Activated B cell treated with CpG ODN at 0.5 μM for 24 hours (primary cell): ENCODE data around the gene TBC1D9. TPM values are rescaled to one million over a fixed set of nuclear protein-coding genes. Genes with fewer than 3 reads are reported as not detected.

Experiments used
- ATAC-seq: fragments of 200-7000 bp; cut with Tn5 transposase; one replicate; pipeline ENCODE4 v1.10.0; 2021; ENCODE audit warnings: low read depth, mild to moderate bottlenecking, moderate library complexity
- CTCF ChIA-PET: fragments of 350-600 bp; sonication (Branson Sonifier 250); formaldehyde crosslinking; loops from one replicate; lab custom pipeline; 2021; ENCODE audit warnings: antibody characterized with exemption; lab: Charles Lee
- POLR2A ChIA-PET: fragments of 350-600 bp; sonication (Branson Sonifier 250); formaldehyde crosslinking; loops from one replicate; lab custom pipeline; 2021; ENCODE audit warnings: antibody characterized with exemption; lab: Charles Lee
- DNase-seq: peaks from one replicate; pipeline ENCODE4 v3.0.0; 2022
- H3K27ac Mint-ChIP-seq: one replicate; pipeline ENCODE4 v1.8.0; 2020; ENCODE audit warnings: mixed read lengths
- H3K27me3 Mint-ChIP-seq: one replicate; pipeline ENCODE4 v1.8.0; 2021; ENCODE audit warnings: mixed read lengths
- H3K36me3 Mint-ChIP-seq: one replicate; pipeline ENCODE4 v1.8.0; 2021; ENCODE audit warnings: low read depth, mixed read lengths
- H3K4me1 Mint-ChIP-seq: one replicate; pipeline ENCODE4 v1.8.0; 2021; ENCODE audit warnings: mixed read lengths
- H3K4me3 Mint-ChIP-seq: one replicate; pipeline ENCODE4 v1.8.0; 2020; ENCODE audit warnings: mild to moderate bottlenecking, mixed read lengths
- H3K9me3 Mint-ChIP-seq: one replicate; pipeline ENCODE4 v1.8.0; 2020; ENCODE audit warnings: mixed read lengths
- CTCF ChIP-seq: fragments of 200-600 bp; IDR thresholded peaks from one replicate; pipeline ENCODE4 v1.8.0; 2022; ENCODE audit warnings: antibody characterized with exemption, mild to moderate bottlenecking
- intact Hi-C: fragments of 100-400 bp; cut with micrococcal nuclease; formaldehyde crosslinking; loops from one replicate; pipeline ENCODE4 v1.15.1; 2024
- total RNA-seq: library from RNA; stranded (reverse); gene quantifications from 2 replicates; pipeline ENCODE4 v1.2.3, GENCODE V29; 2022

TBC1D9 gene
- total RNA-seq, 1 donor from 2014 or later = 46.0 TPM

GRCh38 chr4:140736669-140737343 lies 19.4 kb downstream of the TBC1D9 start:
- Mint-ChIP-seq H3K4me3 (no peak overlapping the region), H3K4me1 (peaks cover 85% of the 10 kb centered on the region), H3K27ac (peak overlapping the region; percentile 27), H3K9me3 (no peaks in the 10 kb centered on the region), H3K36me3 (peaks cover 17% of the 10 kb centered on the region), H3K27me3 (no peaks in the 10 kb centered on the region)
- no peak for TF ChIP-seq CTCF
- ATAC-seq = peak; percentile 28
- DNase-seq = no peak
- ChIA-PET POLR2A (interaction anchor here (0.6 kb wide), 1 partner anchor 41 kb away, joined by 5 read pairs; no protein-coding TSS in a partner anchor), CTCF (no interaction called here)
- intact Hi-C loops = no loop called here

- Mint-ChIP-seq H3K36me3 (peaks cover 15% of the 10 kb centered on the region), H3K27ac (peak overlapping the region; percentile 41), H3K4me3 (no peak overlapping the region)
Observed at GRCh38 chr4:140735779-140736391, 20.3 kb downstream of the TBC1D9 start.

GRCh38 chr4:140735317-140735716 lies 20.9 kb downstream of the TBC1D9 start:
- no peak for TF ChIP-seq CTCF
- H3K4me1 Mint-ChIP-seq = peaks cover 80% of the 10 kb centered on the region
- no peak overlapping the region for H3K27ac Mint-ChIP-seq
- peaks cover 18% of the 10 kb centered on the region for H3K36me3 Mint-ChIP-seq
- H3K9me3 Mint-ChIP-seq = no peaks in the 10 kb centered on the region
- no peak for DNase-seq
- H3K27me3 Mint-ChIP-seq = no peaks in the 10 kb centered on the region
- no peak overlapping the region for H3K4me3 Mint-ChIP-seq
- ChIA-PET CTCF (no interaction called here), POLR2A (interaction anchor here (0.9 kb wide), 1 partner anchor 9 kb away, joined by 3 read pairs; no protein-coding TSS in a partner anchor)
- intact Hi-C loops = no loop called here
- ATAC-seq = no peak

More at GRCh38 chr4:140735779-140736391, 20.3 kb downstream of the TBC1D9 start:
- Mint-ChIP-seq H3K9me3 (no peaks in the 10 kb centered on the region), H3K4me1 (peaks cover 80% of the 10 kb centered on the region), H3K27me3 (no peaks in the 10 kb centered on the region)
- ChIA-PET POLR2A (interaction anchor here (0.6 to 0.9 kb wide), 2 partner anchors 10 to 40 kb away, joined by 3 to 5 read pairs; no protein-coding TSS in a partner anchor), CTCF (no interaction called here)
- TF ChIP-seq CTCF = no peak
- no peak for DNase-seq
- ATAC-seq = no peak
- intact Hi-C loops = no loop called here

GRCh38 chr4:140732780-140733179 lies 23.4 kb downstream of the TBC1D9 start:
- no peak for ATAC-seq
- intact Hi-C loops = loop anchor here (1.0 kb wide), 1 partner anchor 11 kb away; no protein-coding TSS in a partner anchor
- Mint-ChIP-seq H3K27me3 (no peaks in the 10 kb centered on the region), H3K36me3 (peaks cover 19% of the 10 kb centered on the region), H3K27ac (no peak overlapping the region), H3K9me3 (no peaks in the 10 kb centered on the region), H3K4me1 (peaks cover 81% of the 10 kb centered on the region), H3K4me3 (no peak overlapping the region)
- CTCF ChIA-PET = no interaction called here
- POLR2A ChIA-PET = interaction anchor here (0.5 to 2.0 kb wide), 5 partner anchors 11 to 72 kb away, joined by 4 to 10 read pairs (median 5); no protein-coding TSS in a partner anchor
- no peak for TF ChIP-seq CTCF
- no peak for DNase-seq
